ENCODE results near the gene GLB1L3. TPM values are rescaled to one million over a fixed set of nuclear protein-coding genes. Genes with fewer than 3 reads are reported as not detected.

GLB1L3 gene
- total RNA-seq, 1 experiment from 2014 or later, result not detected

- Histone ChIP-seq H3K4me1 (no peaks in the 10 kb centered on the region), H3K36me3 (ENCODE audit: control insufficient read depth, insufficient read depth, low read length) (no peaks in the 10 kb centered on the region), H3K9me3 (0 out of 2 replicates have a peak, but pooled peaks cover 2% of the 10 kb centered on the region), H3K4me3 (ENCODE audit: low read depth, low read length) (no peak overlapping the region), H3K27me3 (replicated peaks; ENCODE audit: control insufficient read depth, insufficient read depth, low read length) (no peaks in the 10 kb centered on the region)
- BruUV-seq (replicated peaks), result no TSS peak
- Mint-ChIP-seq H3K27me3 (ENCODE audit: insufficient read depth, unreplicated experiment) (peaks cover 3% of the 10 kb centered on the region), H3K27ac (ENCODE audit: unreplicated experiment) (no peak overlapping the region), H3K4me1 (ENCODE audit: low read depth, unreplicated experiment) (no peaks in the 10 kb centered on the region), H3K4me3 (ENCODE audit: unreplicated experiment) (no peak overlapping the region), H3K9me3 (ENCODE audit: unreplicated experiment) (no peaks in the 10 kb centered on the region), H3K36me3 (ENCODE audit: insufficient read depth, unreplicated experiment) (no peaks in the 10 kb centered on the region)
- POLR2A ChIA-PET, result no interaction called here
- no peak for DNase-seq
- intact Hi-C loops (cut with micrococcal nuclease; ENCODE audit: unreplicated experiment), result no loop called here
- CTCF ChIA-PET, result no interaction called here
- TF ChIP-seq, protein P1, sequence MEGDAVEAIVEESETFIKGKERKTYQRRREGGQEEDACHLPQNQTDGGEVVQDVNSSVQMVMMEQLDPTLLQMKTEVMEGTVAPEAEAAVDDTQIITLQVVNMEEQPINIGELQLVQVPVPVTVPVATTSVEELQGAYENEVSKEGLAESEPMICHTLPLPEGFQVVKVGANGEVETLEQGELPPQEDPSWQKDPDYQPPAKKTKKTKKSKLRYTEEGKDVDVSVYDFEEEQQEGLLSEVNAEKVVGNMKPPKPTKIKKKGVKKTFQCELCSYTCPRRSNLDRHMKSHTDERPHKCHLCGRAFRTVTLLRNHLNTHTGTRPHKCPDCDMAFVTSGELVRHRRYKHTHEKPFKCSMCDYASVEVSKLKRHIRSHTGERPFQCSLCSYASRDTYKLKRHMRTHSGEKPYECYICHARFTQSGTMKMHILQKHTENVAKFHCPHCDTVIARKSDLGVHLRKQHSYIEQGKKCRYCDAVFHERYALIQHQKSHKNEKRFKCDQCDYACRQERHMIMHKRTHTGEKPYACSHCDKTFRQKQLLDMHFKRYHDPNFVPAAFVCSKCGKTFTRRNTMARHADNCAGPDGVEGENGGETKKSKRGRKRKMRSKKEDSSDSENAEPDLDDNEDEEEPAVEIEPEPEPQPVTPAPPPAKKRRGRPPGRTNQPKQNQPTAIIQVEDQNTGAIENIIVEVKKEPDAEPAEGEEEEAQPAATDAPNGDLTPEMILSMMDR (IDR thresholded peaks at IDR 0.05; ENCODE audit: insufficient read depth in 1 of 2, low read depth in 1 of 2, low read length in 1 of 2, severe bottlenecking in 1 of 2, unreplicated experiment in 1 of 2), result no peak
Measured at GRCh38 chr11:134350381-134350780, 74.2 kb downstream of the GLB1L3 start.

DNA sequence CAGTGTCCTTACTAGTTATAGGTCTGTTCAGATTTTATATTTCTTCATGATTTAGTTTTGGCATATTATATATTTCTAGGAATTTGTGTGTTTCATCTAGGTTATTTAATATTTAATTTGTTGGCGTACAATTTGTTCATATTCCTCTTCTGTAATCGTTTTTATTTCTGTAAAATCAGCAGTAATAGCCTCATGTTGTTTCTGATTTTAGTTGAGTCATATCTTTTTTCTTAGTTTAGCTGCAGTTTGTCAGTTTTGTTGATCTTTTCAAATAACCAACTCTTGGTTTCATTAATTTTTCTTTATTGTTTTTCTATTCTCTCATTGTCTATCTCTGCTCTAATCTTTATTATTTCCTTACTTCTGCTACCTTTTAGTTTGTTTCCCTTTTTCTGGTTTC is 75.9 kb downstream of the GLB1L3 start:
- TF ChIP-seq, protein P1 (IDR thresholded peaks at IDR 0.05; ENCODE audit: insufficient read depth in 1 of 2, low read depth in 1 of 2, low read length in 1 of 2, severe bottlenecking in 1 of 2, unreplicated experiment in 1 of 2), result no peak
- H3K4me3 ChIP-seq (ENCODE audit: low read depth, low read length), result no peak overlapping the region
- H3K9me3 ChIP-seq, result 0 out of 2 replicates have a peak, but pooled peaks cover 2% of the 10 kb centered on the region
- H3K36me3 ChIP-seq (ENCODE audit: control insufficient read depth, insufficient read depth, low read length), result no peaks in the 10 kb centered on the region
- ChIA-PET POLR2A (interaction anchor here (0.6 kb wide), 1 partner anchor 644 kb away, joined by 5 read pairs; no protein-coding TSS in a partner anchor), CTCF (interaction anchor here (0.7 kb wide), 1 partner anchor 16 kb away, joined by 5 read pairs; no protein-coding TSS in a partner anchor)
- H3K4me3 Mint-ChIP-seq (ENCODE audit: unreplicated experiment), result no peak overlapping the region
- no TSS peak for BruUV-seq (replicated peaks)
- peaks cover 3% of the 10 kb centered on the region for H3K27me3 Mint-ChIP-seq (ENCODE audit: insufficient read depth, unreplicated experiment)
- no peaks in the 10 kb centered on the region for H3K4me1 Mint-ChIP-seq (ENCODE audit: low read depth, unreplicated experiment)
- no peak for DNase-seq
- H3K27me3 ChIP-seq (replicated peaks; ENCODE audit: control insufficient read depth, insufficient read depth, low read length), result no peaks in the 10 kb centered on the region
- no peak overlapping the region for H3K27ac Mint-ChIP-seq (ENCODE audit: unreplicated experiment)
- no peaks in the 10 kb centered on the region for H3K36me3 Mint-ChIP-seq (ENCODE audit: insufficient read depth, unreplicated experiment)
- intact Hi-C loops (cut with micrococcal nuclease; ENCODE audit: unreplicated experiment), result no loop called here
- H3K4me1 ChIP-seq, result no peaks in the 10 kb centered on the region
- no peaks in the 10 kb centered on the region for H3K9me3 Mint-ChIP-seq (ENCODE audit: unreplicated experiment)

DNA sequence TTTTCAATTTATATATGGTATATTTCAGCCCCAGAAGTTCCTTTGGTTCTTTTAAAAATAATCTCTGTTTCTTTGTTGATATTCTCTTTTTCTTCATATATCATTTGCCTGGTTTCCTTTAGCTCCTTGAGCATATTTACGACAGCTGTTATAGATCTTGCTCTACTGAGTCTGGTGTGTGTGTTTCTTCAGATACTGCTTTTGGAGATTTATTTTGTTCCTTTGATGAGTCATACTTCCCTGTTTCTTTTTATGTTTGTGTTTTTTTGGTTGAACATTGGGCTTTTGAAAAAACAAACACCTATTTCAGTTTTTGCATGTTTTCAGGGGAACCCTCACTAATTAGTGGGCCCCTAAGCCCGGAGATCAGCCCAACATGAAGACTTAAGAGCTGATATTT is 79.0 kb downstream of the GLB1L3 start:
- H3K4me1 Mint-ChIP-seq (ENCODE audit: low read depth, unreplicated experiment), result no peaks in the 10 kb centered on the region
- no peaks in the 10 kb centered on the region for H3K9me3 Mint-ChIP-seq (ENCODE audit: unreplicated experiment)
- intact Hi-C loops (cut with micrococcal nuclease; ENCODE audit: unreplicated experiment), result no loop called here
- Histone ChIP-seq H3K27me3 (replicated peaks; ENCODE audit: control insufficient read depth, insufficient read depth, low read length) (no peaks in the 10 kb centered on the region), H3K4me1 (no peaks in the 10 kb centered on the region), H3K36me3 (ENCODE audit: control insufficient read depth, insufficient read depth, low read length) (no peaks in the 10 kb centered on the region), H3K4me3 (ENCODE audit: low read depth, low read length) (no peak overlapping the region), H3K9me3 (0 out of 2 replicates have a peak, but pooled peaks cover 2% of the 10 kb centered on the region)
- H3K27me3 Mint-ChIP-seq (ENCODE audit: insufficient read depth, unreplicated experiment), result peaks cover 3% of the 10 kb centered on the region
- ChIA-PET POLR2A (no interaction called here), CTCF (interaction anchor here (1.3 kb wide), 1 partner anchor 79 kb away, joined by 3 read pairs; the partner anchor contains the start of gene GLB1L3)
- H3K36me3 Mint-ChIP-seq (ENCODE audit: insufficient read depth, unreplicated experiment), result no peaks in the 10 kb centered on the region
- TF ChIP-seq, protein P1 (IDR thresholded peaks at IDR 0.05; ENCODE audit: insufficient read depth in 1 of 2, low read depth in 1 of 2, low read length in 1 of 2, severe bottlenecking in 1 of 2, unreplicated experiment in 1 of 2), result no peak
- BruUV-seq (replicated peaks), result no TSS peak
- H3K4me3 Mint-ChIP-seq (ENCODE audit: unreplicated experiment), result no peak overlapping the region
- no peak for DNase-seq
- H3K27ac Mint-ChIP-seq (ENCODE audit: unreplicated experiment), result no peak overlapping the region

Data from Caco-2 (cell line).